HUDEP-2 (cell line): Measurements from ENCODE around the gene EPHA8.
A peak's percentile ranks its signal among the peaks of the same experiment; 100 is the strongest.

Experiments used
- DNase-seq, 76 experiments: peaks; one replicate each; lab custom pipeline; 2025; ENCODE audit not compliant: unreplicated experiment in 76 of 76; lab: John Stamatoyannopoulos, UW

The EPHA8 gene

GRCh38 chr1:22562584-22563583 is at the start of gene EPHA8:
Gene EPHA8 (plus strand): TSS chr1:22563489. CDS start chr1:22563636, 147 bp downstream.
- no peak for DNase-seq

DNA sequence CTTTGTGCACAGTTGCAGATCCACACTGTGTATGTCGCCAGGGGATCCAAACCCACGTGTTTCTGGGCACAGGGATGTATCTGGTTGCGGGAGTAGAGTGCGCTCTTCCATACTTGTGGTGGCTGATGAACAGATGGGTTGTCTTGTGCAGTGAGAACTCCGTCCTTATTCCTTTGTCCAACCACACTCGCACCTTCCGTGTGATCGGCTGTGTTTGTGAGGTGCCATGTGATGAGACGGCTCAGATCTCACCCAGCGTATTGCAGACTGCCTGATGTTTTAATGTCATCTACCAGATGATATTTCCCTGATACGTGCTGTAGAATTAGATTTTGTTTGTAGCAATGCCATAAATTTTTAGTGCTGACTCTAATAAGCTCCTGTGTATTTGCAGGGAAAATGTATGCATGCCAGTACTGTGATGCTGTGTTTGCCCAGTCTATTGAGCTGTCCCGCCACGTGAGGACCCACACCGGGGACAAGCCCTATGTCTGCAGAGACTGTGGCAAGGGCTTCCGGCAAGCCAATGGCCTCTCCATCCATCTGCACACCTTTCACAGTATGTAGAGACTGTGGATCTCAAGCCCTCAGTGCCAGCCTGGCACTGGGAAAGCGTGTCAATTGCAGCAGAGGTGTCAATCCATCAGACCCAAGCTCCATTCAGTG is 46.2 kb upstream of the EPHA8 start:
- DNase-seq, result no peak

DNA sequence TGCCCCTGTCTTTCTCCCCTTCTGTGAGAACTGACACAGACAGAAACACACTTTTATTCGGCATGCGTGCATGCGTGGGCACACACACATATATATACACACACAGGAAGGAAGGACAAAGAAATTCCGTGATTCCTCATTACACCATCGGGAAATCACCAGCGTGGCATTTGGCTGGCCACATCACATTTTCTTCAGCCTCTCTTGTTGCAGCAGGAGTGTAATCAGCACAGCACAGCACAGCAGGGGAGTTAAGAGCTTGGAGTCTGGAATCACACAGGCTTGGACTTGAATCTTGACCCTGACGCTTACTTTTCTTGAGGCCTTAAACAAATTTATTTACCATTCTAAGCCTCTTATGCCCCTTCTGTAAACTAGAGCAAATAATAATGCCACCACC is 45.3 kb upstream of the EPHA8 start:
- DNase-seq, result no peak

- no peak for DNase-seq
Measured at GRCh38 chr1:22518379-22518778, 44.9 kb upstream of the EPHA8 start.

- no peak for DNase-seq
Measured at GRCh38 chr1:22520871-22521270, 42.4 kb upstream of the EPHA8 start.

- no peak for DNase-seq
Measured at GRCh38 chr1:22521692-22522091, 41.6 kb upstream of the EPHA8 start.

GRCh38 chr1:22522221-22522743 is 41.0 kb upstream of the EPHA8 start:
- DNase-seq, result no peak

DNA sequence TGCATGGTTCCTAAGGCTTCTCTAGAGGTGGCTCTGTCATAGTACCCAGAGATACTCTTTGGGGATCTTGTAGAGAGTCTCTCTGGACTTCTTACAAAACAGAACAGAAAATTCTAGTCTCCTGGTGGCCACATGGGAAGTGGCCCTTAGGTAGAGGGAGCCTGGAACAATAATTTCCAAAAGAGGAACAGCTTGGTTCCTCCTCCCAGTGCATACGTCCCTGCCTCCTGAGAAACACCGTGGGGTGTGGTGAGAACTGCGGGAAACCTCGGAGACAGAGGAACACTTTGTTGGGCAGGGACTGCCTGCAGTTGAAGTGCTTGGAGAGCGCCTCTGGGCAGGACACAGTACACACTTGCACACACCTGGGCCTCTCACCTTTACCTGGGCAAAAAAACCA is 38.8 kb upstream of the EPHA8 start:
- no peak for DNase-seq

DNA sequence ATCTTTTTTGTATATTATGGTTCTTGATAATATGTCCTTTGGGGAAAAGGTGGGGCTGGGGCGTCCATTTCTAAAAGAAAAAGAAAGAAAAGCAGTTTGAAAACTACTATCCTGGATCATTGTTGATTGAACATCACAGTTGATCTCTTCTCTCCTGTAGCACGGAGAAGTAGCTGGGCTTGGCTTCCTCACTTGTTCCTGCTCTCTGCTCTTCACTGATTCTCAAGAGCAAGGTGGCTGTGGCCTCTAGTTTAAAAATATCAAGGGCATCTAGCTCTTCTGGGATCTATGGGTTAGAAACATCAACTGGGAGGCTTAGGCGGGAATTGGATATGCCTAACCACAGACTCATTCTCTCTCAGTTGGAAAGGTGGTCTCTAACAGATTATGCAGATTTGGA is 38.1 kb upstream of the EPHA8 start:
- no peak for DNase-seq

- no peak for DNase-seq
Measured at GRCh38 chr1:22525646-22526045, 37.6 kb upstream of the EPHA8 start.

DNA sequence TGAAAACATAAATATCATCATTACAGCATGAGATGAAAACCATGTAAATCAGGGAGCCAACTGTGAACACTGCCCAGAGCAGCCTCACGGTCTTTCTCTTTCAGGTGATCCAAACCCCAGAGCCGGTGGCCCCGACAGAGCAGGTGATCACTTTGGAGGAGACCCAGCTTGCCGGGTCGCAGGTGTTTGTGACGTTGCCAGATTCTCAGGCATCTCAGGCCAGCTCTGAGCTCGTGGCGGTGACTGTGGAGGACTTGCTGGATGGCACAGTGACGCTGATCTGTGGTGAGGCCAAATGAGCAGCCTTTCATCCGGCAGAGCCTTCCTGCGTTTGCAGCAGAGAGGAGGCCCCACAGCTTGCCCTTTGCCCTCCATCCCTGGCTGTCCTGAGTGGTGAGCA is 37.2 kb upstream of the EPHA8 start:
- DNase-seq, result no peak

GRCh38 chr1:22526677-22527076 is 36.6 kb upstream of the EPHA8 start:
- DNase-seq, result no peak

DNA sequence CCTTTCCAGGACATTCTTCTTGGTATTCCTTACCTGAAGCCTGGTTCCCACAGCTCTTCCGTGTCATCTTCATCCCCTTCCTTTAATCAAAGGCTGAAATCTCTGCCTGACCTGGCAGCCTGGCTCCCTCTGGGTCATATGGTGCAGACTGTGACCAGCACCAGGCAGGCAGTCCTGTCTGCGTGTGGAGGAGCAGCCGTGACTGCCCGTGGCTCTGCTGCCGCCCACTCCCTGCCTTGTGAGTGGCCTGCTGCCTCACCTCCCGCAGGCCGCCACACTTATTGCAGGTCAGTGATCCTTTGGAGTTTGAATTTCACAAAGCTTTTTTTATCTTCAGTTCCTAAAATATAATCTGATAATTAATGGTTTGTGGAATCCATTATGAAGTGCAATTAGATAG is 36.2 kb upstream of the EPHA8 start:
- DNase-seq, result peak in 1 of 76 experiments; percentile 6

DNA sequence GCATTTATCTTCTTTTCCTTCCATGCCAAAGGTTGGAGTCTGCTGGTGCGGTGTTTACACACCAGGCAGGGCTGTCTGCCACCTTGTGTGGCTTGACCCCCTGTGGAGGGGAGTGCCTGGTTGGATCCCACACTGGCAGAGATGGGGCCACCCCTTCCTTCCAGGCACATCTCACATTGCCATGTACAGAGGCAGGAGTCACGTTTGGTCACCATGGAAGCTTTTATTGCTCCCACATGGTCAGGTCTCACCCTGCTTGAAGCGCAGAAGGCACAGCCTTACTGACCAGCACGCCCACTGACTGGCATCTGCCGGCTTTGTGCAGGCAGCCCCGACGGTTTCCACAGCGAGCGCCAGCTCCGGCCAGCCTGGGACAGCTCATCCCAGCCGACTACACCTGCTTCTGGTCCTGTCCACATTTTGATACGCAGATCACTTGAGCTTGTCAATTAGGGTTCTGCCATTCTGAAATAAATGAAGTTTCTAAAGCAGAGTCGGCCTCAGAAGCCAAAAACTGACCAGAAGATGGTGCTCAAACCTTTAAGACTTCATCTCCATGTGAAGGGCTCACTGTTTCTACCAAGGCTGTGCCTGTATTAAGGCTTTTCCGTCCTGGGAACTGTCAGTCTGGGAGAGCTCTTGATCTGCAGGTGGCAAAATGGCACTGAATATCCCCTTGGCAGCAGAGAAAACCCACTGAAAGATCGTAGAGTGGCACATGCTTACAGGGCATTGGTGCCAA is 35.6 kb upstream of the EPHA8 start:
- DNase-seq, result no peak

DNA sequence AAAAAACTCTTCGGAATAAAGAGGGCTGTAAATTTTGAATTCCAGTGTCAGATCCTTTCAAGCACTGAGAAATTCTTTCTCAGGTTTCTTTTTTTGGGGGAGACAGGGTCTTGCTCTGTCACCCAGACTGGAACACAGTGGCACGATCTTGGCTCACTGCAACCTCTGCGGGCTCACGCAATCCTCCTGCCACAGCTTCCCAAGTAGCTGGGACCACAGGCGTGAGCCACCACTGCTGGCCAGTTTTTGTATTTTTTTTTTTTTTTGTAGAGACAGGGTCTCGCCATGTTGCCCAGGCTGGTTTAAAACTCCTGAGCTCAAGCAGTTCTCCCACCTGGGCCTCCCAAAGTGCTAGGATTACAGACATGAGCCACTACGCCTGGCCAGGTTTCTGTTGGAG is 34.8 kb upstream of the EPHA8 start:
- no peak for DNase-seq

DNA sequence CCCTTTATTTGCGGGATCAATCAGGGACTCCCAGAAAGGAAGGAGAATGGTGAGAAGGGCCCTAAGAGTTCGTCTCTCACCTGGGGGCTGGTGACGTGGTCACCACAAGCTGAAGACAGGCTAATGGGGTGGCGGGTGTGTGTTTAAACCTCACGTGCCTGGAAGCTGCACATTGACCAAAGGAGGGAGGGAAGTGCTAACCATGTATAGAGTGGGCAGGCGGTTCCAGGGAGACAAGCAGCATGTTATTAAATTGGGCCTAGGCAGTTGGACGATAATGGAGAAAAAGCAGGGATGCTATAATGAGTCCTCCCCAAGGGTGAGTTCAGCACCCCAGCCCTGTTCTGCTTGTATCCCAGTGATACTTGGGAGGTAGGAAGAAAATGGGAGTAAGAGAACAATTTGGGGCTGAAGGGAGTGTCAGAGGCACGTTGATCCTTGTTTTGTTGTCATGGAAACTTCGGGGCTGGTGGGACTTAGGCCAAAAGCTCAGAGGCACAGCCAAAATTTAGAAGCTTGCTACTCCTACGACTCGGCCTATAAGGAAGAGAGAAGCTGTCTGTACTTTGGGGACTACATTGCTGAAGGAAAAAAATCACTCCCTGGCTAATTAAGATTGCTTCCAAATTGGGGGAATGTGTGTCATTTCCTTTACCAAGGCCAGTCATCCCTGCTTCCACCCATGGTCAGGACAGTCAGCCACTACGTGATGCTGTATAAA is 33.2 kb upstream of the EPHA8 start:
- no peak for DNase-seq

DNA sequence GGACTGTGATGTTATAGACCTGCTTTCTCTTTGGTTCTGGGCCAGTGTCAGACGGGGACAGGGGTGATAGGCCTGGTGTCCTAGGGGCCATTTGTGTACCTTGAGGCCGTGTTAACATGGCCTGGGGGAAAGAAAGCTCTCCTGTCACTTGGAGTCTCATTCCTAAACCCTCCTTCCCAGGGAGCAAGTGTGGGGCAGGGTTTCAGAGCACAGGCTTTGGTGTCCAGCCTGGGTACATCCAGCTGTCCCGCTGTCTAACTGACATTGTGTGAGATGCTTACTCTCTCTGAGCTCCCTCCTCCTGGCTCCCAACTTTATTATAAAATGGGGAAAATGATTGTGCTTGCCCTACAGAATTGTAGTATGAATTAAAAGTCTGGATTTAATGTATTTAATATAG is 32.6 kb upstream of the EPHA8 start:
- no peak for DNase-seq

DNA sequence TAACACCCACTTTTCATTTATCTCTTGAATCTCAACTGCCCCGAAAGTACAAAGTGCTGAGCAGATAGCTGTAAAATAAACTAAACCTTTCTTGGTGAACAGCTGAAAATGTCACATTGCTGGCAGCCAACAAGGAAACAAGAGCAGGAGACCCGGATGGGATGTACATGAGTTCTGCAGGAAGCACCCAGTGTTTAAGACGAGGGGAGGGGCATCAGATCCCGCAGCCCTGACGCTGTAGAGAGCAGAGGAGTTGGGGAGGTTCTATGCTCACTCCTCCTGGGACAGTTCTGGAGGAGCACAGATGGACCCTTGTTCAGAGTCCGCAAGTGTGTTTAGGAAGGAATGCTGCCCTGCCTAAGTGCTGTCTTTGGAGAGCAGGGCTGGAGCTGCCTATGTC is 32.0 kb upstream of the EPHA8 start:
- no peak for DNase-seq

GRCh38 chr1:22533244-22533895 is 29.9 kb upstream of the EPHA8 start:
- DNase-seq, result no peak

DNA sequence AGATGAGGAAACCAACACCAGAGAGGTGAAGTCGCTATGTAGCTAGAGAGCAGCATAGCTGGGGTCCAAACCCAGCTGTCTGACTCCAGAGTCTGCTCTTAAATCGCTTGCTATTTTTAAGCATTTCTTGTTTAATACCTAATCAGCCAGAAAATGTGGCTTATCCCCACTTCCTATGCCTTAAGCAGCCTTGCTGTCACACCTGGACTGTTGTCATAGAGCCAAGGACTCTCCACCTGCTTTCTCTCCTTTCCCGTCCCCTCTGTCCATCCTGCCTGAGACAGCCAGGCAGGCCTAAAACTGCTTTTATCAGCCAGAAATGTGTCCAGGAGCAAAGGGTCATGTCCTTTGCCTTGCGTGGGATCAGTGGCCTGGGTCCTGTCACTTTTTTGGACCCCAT is 28.3 kb upstream of the EPHA8 start:
- DNase-seq, result no peak
